Neutrophil (primary cell): ENCODE measurements around the gene ALDH3B1.
"Not testable (repeated sequence)": the region's sequence is repeated elsewhere in the genome, so short reads cannot be mapped to it uniquely, and the experiment has no call there.

ENCODE experiments used
- H3K27ac ChIP-seq: fragments of 200-600 bp; sonication (generic); 2 replicates; pipeline ENCODE4 v1.5.1; 2016; ENCODE audit warnings: mild to moderate bottlenecking, moderate library complexity
- H3K27me3 ChIP-seq: fragments of 200-600 bp; sonication (generic); 2 replicates; pipeline ENCODE4 v1.6.0; 2016; ENCODE audit warnings: mild to moderate bottlenecking
- H3K36me3 ChIP-seq: fragments of 200-600 bp; sonication (generic); 2 replicates; pipeline ENCODE4 v1.5.1; 2017
- H3K4me1 ChIP-seq, 2 experiments: fragments of 200-600 bp in 1 of 2; sonication (generic) in 1 of 2; 1 replicate in 1 of 2; 2 replicates in 1 of 2; pipeline versions ENCODE4 v1.5.1 to v1.6.1; 2013 to 2016; ENCODE audit warnings: low read depth in 1 of 2, low read length in 1 of 2, mild to moderate bottlenecking in 1 of 2, moderate library complexity in 1 of 2; ENCODE audit not compliant: control insufficient read depth in 1 of 2, insufficient read depth in 1 of 2
- H3K4me3 ChIP-seq, 2 experiments: fragments of 200-600 bp in 1 of 2; sonication (generic) in 1 of 2; 1 replicate in 1 of 2; 2 replicates in 1 of 2; pipeline ENCODE4 v1.5.1; 2013 to 2016; ENCODE audit warnings: low read depth in 1 of 2, low read length in 1 of 2, mild to moderate bottlenecking in 1 of 2, moderate library complexity in 1 of 2
- H3K9me3 ChIP-seq: fragments of 200-600 bp; sonication (generic); 2 replicates; pipeline ENCODE4 v1.5.1; 2016
- TF ChIP-seq, protein P1 (sequence below): fragments of 200-600 bp; sonication (generic); IDR thresholded peaks from 2 replicates; pipeline ENCODE4 v1.5.1; 2016; ENCODE audit warnings: antibody characterized with exemption

Gene ALDH3B1, protein sequence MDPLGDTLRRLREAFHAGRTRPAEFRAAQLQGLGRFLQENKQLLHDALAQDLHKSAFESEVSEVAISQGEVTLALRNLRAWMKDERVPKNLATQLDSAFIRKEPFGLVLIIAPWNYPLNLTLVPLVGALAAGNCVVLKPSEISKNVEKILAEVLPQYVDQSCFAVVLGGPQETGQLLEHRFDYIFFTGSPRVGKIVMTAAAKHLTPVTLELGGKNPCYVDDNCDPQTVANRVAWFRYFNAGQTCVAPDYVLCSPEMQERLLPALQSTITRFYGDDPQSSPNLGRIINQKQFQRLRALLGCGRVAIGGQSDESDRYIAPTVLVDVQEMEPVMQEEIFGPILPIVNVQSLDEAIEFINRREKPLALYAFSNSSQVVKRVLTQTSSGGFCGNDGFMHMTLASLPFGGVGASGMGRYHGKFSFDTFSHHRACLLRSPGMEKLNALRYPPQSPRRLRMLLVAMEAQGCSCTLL

DNA sequence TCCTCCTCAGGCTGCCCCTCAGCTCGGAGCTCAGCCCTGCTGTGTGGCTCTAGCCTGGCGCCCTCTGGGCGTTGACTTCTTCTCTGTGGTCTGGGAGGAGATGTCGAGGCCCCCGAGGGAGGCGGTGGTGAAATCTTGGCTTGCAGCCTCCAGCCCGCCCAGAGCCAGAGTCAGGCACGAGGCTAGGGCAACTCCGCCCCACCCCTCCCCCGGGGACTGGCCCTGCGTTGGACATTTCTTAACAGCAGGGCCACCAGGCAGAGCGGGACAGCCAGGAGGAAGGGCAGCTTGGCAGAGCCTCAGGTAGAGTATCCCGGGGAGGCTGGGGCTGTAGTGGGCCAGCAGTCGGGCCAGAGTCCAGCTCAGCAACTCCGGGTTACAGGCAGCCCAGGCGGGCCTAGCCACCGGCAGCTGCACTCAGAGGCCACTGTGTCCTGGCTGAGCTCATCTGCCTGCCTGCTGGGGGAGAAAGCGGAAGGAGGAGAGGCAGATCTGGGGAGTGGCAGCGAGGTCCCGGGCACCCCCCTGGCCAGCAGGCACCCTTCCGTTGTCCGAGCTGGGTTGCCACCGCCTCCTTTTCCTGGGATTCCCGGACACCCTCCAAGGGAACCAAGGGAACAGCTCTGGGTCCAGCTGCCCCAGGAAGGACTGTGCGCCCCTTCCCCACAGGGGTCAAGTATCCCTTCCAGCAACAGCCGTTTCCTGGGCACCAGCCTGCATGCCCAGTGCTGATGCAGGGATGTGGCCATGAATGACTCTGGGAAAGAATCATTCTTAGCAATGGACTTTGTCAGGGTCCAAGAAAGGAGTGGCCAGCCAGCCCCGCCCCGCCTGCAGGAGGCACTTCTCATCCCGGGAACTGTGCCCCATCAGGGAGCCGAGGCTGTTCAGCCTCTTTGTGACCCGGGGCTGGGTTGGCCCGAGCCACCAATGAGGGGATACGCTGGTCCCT, at the start of gene ALDH3B1:
Gene ALDH3B1, plus strand, starts transcription at position 238 of the 952 bp plus-strand sequence. CDS start 4,971 bp downstream, outside the sequence.
- H3K27me3 ChIP-seq = no peaks in the 10 kb centered on the region
- peak within 1 kb of the TSS; percentile 74 to 78 for H3K4me3 ChIP-seq
- H3K36me3 ChIP-seq = peaks cover 10% of the 10 kb centered on the region
- TF ChIP-seq, protein P1, sequence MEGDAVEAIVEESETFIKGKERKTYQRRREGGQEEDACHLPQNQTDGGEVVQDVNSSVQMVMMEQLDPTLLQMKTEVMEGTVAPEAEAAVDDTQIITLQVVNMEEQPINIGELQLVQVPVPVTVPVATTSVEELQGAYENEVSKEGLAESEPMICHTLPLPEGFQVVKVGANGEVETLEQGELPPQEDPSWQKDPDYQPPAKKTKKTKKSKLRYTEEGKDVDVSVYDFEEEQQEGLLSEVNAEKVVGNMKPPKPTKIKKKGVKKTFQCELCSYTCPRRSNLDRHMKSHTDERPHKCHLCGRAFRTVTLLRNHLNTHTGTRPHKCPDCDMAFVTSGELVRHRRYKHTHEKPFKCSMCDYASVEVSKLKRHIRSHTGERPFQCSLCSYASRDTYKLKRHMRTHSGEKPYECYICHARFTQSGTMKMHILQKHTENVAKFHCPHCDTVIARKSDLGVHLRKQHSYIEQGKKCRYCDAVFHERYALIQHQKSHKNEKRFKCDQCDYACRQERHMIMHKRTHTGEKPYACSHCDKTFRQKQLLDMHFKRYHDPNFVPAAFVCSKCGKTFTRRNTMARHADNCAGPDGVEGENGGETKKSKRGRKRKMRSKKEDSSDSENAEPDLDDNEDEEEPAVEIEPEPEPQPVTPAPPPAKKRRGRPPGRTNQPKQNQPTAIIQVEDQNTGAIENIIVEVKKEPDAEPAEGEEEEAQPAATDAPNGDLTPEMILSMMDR = peak; percentile 38
- H3K27ac ChIP-seq = peak within 1 kb of the TSS; percentile 95
- H3K9me3 ChIP-seq = no peaks in the 10 kb centered on the region
- peaks cover 65 to 70% of the 10 kb centered on the region in 2 experiments for H3K4me1 ChIP-seq

DNA sequence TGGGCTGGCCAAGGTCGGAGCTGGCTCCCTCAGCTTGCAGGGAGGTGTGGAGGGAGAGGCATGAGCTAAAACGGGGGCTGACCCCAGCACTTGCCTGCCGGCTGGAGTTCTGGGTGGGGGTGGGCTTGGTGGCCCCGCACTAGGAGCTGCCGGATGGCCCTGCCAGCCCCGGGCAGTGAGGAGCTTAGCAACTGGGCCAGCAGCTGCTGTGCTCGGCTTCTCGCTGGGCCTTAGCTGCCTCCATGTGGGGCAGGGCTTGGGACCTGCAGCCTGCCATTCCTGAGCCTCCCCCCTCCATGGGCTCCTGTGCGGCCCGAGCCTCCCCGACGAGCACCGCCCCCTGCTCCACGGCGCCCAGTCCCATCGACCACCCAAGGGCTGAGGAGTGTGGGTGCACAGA, 46.9 kb upstream of the ALDH3B1 start:
- H3K27ac ChIP-seq, H3K4me1 ChIP-seq, H3K4me3 ChIP-seq, H3K36me3 ChIP-seq, H3K9me3 ChIP-seq: not testable (repeated sequence)
- H3K27me3 ChIP-seq = peaks cover 49% of the 10 kb centered on the region

DNA sequence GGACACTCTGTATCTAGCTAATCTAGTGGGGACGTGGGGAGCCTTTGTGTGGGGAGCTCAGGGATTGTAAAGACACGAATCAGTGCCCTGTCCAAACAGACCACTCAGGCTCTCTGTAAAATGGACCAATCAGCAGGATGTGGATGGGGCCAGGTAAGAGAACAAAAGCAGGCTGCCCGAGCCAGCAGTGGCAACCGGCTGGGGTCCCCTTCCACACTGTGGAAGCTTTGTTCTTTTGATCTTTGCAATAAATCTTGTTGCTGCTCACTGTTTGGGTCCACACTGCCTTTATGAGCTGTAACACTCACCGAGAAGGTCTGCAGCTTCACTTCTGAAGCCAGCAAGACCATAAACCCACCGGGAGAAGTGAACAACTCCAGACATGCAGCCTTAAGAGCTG, 46.2 kb upstream of the ALDH3B1 start:
- not testable (repeated sequence) for H3K4me1 ChIP-seq, H3K9me3 ChIP-seq, H3K4me3 ChIP-seq, H3K27ac ChIP-seq, H3K36me3 ChIP-seq
- peaks cover 42% of the 10 kb centered on the region for H3K27me3 ChIP-seq

DNA sequence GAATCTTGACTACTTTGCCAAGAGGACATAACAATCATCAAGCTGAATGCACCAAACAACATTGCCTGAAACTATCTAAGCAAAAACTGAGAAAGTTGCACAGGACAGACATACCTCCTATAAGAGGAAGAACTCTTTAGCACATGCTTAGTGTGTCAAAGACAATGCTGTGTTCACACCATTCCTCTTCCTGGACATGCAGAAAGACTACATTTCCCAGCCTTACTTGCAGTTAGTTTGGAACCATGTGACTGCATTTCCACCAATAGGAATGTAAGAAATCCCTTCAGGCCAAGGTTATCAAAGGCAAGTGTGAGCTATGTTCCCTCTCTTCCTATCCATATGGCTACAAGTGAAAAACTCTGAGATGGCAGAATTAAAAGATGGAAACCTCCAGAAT, 45.4 kb upstream of the ALDH3B1 start:
- not testable (repeated sequence) for H3K36me3 ChIP-seq, H3K9me3 ChIP-seq, H3K4me3 ChIP-seq, H3K4me1 ChIP-seq, H3K27ac ChIP-seq
- peaks cover 33% of the 10 kb centered on the region for H3K27me3 ChIP-seq

DNA sequence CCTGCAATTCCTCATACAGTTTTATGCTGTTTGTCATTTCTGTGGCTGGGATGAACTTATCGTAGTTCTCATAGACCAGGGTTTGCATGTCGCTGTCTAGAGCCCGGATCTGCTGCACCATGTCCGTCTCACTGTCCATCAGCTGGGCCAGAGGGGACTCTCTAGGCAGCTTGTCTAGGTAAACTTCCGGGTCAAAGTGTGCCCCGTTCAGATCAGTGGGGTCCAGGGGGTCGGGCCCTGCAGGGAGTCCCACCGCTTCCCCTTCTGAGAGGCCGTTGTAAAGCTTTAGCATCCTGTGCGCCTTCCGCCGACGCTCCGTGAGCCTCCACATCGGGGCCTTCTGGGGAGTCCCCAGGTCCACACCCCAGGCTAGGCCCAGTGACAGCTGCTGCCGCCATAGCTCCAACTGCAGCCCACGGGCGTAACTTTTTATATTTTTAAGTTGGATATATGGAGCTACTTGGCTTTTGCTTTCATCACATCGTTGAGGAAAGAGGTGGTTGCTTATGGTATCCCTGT, 44.2 kb upstream of the ALDH3B1 start:
- H3K4me3 ChIP-seq, H3K4me1 ChIP-seq, H3K36me3 ChIP-seq, H3K9me3 ChIP-seq, H3K27ac ChIP-seq: not testable (repeated sequence)
- peaks cover 22% of the 10 kb centered on the region for H3K27me3 ChIP-seq

DNA sequence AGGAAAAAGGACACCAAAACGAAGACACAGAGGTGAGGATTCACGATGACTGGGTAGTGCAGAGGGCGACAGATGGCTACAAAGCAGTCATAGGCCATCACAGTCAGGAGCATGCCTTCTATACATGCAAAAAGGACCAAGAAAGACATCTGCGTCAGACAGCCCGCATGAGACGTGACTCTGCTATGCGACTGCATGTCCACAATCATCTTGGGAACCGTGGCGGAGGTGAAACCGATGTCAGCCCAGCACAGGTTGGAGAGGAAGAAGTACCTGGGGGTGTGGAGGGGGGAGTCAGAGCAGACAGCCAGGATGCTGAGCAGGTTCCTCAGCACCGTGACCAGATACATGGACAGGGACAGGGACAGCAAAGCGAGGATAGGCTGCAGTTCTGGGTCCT, 35.4 kb upstream of the ALDH3B1 start:
- H3K4me3 ChIP-seq, H3K36me3 ChIP-seq, H3K4me1 ChIP-seq, H3K27ac ChIP-seq, H3K9me3 ChIP-seq: not testable (repeated sequence)
- H3K27me3 ChIP-seq = peaks cover 25% of the 10 kb centered on the region

DNA sequence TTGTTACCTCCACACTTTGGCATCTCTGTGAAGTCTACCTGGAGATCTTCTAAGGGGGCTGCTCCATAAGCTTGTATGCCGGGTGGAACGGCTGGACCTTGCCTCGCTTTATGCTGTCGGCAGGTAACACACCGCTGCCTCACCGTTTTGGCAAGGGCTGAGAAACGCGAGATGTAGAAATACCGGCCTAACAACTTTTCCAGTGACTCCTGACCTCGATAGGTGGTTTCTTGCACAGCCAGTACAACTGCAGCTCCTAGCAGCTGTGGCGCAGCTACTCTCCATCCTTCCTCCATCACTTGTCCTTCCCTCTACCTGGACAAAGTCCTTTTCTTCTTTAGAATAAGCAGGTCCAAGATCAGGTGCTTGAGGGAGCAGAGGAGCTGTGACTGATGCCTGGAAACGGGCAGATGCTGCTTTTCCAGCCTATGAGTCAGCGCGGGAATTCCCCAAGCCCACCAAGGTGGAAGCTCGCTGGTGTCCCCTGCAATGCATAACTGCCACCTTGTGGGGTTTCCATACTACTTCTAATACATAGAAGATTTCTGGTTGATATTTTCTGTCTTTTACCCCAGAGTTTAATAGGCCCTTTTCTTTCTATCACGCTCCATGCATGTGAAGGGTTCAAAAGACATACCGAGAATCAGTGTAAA, 31.2 kb upstream of the ALDH3B1 start:
- H3K4me1 ChIP-seq, H3K4me3 ChIP-seq, H3K9me3 ChIP-seq, H3K36me3 ChIP-seq, H3K27ac ChIP-seq: not testable (repeated sequence)
- H3K27me3 ChIP-seq = peaks cover 25% of the 10 kb centered on the region

DNA sequence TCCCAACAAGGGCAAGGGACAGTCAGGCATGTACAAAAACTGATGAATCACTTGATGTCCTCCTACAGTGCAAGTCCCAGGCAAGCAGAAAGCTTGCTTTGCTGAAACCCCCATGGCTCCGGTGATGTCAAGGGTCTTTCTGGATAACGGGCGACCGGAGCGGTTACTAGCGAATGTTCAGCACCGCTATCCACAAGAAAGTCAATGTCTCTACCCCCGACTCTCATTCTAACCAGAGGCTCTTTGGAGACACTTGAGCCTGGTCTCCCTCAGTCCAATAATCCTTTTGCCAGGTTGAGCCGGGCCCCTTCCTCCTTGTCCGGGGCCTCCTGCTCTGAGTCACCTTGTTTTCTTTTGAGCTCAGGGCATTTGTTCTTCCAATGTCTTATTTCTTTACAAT, 28.9 kb upstream of the ALDH3B1 start:
- not testable (repeated sequence) for H3K4me3 ChIP-seq, H3K9me3 ChIP-seq

DNA sequence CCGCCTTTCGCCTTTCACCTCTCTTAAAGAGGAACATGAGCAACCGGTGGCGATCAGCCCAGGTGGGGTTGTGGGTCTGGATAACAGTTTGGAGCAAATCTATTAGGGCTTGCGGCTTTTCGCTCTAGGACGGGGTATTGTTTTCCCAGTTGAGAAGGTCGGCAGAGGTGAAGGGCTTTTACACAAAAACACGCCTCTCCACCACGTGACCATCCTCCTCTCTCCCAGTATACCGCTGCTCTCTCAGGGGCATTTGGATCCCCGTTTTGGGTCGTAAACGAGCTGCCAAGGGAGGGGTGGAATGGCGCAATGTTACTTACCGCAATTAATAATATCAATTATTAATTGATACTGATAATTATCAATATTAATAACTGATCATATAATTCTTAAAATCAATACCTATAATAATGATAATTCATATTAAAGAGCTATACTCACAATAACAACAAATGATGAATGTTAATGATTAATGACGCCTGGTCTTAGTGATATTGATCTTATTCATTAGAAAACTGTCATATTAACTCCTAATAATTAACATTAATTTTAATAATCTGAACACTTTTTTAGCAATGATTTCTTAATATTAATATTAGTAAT, 27.8 kb upstream of the ALDH3B1 start:
- H3K9me3 ChIP-seq, H3K27ac ChIP-seq, H3K4me1 ChIP-seq, H3K36me3 ChIP-seq, H3K4me3 ChIP-seq: not testable (repeated sequence)
- peaks cover 17% of the 10 kb centered on the region for H3K27me3 ChIP-seq

More for the DNA sequence above, 28.9 kb upstream of the ALDH3B1 start:
- H3K27me3 ChIP-seq = peaks cover 25% of the 10 kb centered on the region
- H3K4me1 ChIP-seq, H3K36me3 ChIP-seq, H3K27ac ChIP-seq: not testable (repeated sequence)
